Tibial artery (tissue), 4 donors: ENCODE data around the gene ADGRV1.

ENCODE experiments used
- DNase-seq, 2 donors: peaks; one replicate each; pipeline ENCODE4 v3.0.0-alpha.2; 2019
- H3K27ac ChIP-seq, 2 donors: fragments of 200-600 bp; sonication (generic) in 1 of 2; 1 replicate in 1 of 2; 2 replicates in 1 of 2; pipeline ENCODE4 v1.5.1; 2018 to 2019; ENCODE audit warnings: mild to moderate bottlenecking in 1 of 2
- H3K27me3 ChIP-seq, 2 donors: fragments of 200-600 bp; sonication (generic) in 1 of 2; one replicate each; pipeline versions ENCODE4 v1.5.1 to v1.6.0; 2016 to 2019
- H3K36me3 ChIP-seq, 3 donors: fragments of 200-600 bp; sonication (generic) in 2 of 3; one replicate each; pipeline ENCODE4 v1.5.1; 2016 to 2019; ENCODE audit warnings: mild to moderate bottlenecking in 2 of 3
- H3K4me1 ChIP-seq, 4 donors: fragments of 200-600 bp; sonication (generic) in 2 of 4; 1 replicate in 3 of 4; 2 replicates in 1 of 4; pipeline ENCODE4 v1.5.1; 2016 to 2019
- H3K4me3 ChIP-seq, 2 donors: fragments of 200-600 bp; sonication (generic) in 1 of 2; 1 replicate in 1 of 2; 2 replicates in 1 of 2; pipeline ENCODE4 v1.5.1; 2018 to 2019; ENCODE audit warnings: mild to moderate bottlenecking in 2 of 2
- H3K9me3 ChIP-seq, 3 donors: fragments of 200-600 bp; sonication (generic) in 1 of 3; one replicate each; pipeline ENCODE4 v1.5.1; 2016 to 2019
- intact Hi-C: fragments of 100-400 bp; cut with DNase I; formaldehyde crosslinking; loops from one replicate; pipeline ENCODE4 v1.15.0; 2023; ENCODE audit warnings: low total_unique reads
- TF ChIP-seq, protein P1 (sequence below), 2 experiments: fragments of 200-600 bp in 1 of 2; fragments of 450-650 bp in 1 of 2; IDR thresholded peaks; one replicate each; pipeline ENCODE4 v1.5.1; 2017 to 2019; ENCODE audit warnings: antibody characterized with exemption in 2 of 2, mild to moderate bottlenecking in 1 of 2, moderate library complexity in 1 of 2

ADGRV1 gene

DNA sequence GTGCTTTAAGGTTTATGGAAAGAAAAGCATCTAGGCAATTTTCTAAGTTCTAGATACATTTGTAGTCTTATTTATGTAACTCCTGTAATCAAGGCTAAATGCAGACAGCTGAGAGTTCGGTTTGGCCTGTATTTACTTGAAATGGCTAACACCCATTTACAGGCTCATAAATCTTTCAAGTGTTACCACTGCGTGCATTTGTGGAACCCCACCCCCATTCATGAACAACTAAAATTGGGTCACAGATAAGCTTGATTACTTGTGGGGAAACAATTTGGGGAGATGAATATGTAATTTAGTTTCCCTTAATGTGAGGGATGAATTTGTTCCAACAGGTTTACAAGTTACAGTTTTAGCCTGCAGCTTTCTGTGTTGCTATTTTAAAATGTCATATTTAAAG, 463.9 kb downstream of the ADGRV1 start:
- intact Hi-C loops, result no loop called here

GRCh38 chr5:91024206-91024605, 465.6 kb downstream of the ADGRV1 start:
- TF ChIP-seq, protein P1, sequence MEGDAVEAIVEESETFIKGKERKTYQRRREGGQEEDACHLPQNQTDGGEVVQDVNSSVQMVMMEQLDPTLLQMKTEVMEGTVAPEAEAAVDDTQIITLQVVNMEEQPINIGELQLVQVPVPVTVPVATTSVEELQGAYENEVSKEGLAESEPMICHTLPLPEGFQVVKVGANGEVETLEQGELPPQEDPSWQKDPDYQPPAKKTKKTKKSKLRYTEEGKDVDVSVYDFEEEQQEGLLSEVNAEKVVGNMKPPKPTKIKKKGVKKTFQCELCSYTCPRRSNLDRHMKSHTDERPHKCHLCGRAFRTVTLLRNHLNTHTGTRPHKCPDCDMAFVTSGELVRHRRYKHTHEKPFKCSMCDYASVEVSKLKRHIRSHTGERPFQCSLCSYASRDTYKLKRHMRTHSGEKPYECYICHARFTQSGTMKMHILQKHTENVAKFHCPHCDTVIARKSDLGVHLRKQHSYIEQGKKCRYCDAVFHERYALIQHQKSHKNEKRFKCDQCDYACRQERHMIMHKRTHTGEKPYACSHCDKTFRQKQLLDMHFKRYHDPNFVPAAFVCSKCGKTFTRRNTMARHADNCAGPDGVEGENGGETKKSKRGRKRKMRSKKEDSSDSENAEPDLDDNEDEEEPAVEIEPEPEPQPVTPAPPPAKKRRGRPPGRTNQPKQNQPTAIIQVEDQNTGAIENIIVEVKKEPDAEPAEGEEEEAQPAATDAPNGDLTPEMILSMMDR (IDR thresholded peaks at IDR 0.05), result no peak
- no peak overlapping the region for H3K4me3 ChIP-seq
- no peaks in the 10 kb centered on the region for H3K36me3 ChIP-seq
- H3K27me3 ChIP-seq, result no peaks in the 10 kb centered on the region
- no peaks in the 10 kb centered on the region for H3K9me3 ChIP-seq
- H3K27ac ChIP-seq, result no peak overlapping the region
- DNase-seq, result no peak
- H3K4me1 ChIP-seq, result no peaks in the 10 kb centered on the region
- intact Hi-C loops, result no loop called here

More for the DNA sequence above, 463.9 kb downstream of the ADGRV1 start:
- TF ChIP-seq, protein P1 (IDR thresholded peaks at IDR 0.05), result no peak
- DNase-seq, result no peak
- H3K9me3 ChIP-seq, result no peaks in the 10 kb centered on the region
- H3K27ac ChIP-seq, result no peak overlapping the region
- H3K4me1 ChIP-seq, result no peaks in the 10 kb centered on the region
- no peak overlapping the region for H3K4me3 ChIP-seq
- H3K27me3 ChIP-seq, result no peaks in the 10 kb centered on the region
- no peaks in the 10 kb centered on the region for H3K36me3 ChIP-seq

DNA sequence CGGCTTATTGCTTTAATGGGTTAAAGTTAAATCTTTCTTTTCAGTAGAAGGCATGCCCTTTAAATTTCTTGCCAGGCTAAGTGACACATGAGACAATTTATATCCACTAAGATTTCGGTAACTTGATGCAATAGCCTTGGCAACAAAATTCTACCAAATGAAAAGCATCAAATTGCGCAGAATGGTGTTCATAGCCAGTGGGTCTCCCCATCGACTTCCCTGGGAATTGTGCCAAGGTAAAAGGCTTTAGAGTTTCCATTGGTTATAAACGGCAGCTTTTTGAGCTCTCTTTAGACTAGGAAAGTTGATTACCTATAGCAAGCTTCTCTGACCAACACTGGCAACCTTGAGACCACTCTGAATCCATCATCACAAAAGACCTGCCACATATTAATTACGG, 466.1 kb downstream of the ADGRV1 start:
- TF ChIP-seq, protein P1 (IDR thresholded peaks at IDR 0.05), result no peak
- no peaks in the 10 kb centered on the region for H3K36me3 ChIP-seq
- no peak overlapping the region for H3K4me3 ChIP-seq
- DNase-seq, result no peak
- no peaks in the 10 kb centered on the region for H3K9me3 ChIP-seq
- H3K4me1 ChIP-seq, result no peaks in the 10 kb centered on the region
- intact Hi-C loops, result no loop called here
- H3K27ac ChIP-seq, result no peak overlapping the region
- no peaks in the 10 kb centered on the region for H3K27me3 ChIP-seq

- no peaks in the 10 kb centered on the region for H3K9me3 ChIP-seq
- no peaks in the 10 kb centered on the region for H3K36me3 ChIP-seq
- TF ChIP-seq, protein P1 (IDR thresholded peaks at IDR 0.05), result no peak
- intact Hi-C loops, result no loop called here
- DNase-seq, result no peak
- H3K4me3 ChIP-seq, result no peak overlapping the region
- H3K27me3 ChIP-seq, result no peaks in the 10 kb centered on the region
- H3K4me1 ChIP-seq, result no peaks in the 10 kb centered on the region
- no peak overlapping the region for H3K27ac ChIP-seq
Observed at GRCh38 chr5:91025449-91025848, 466.9 kb downstream of the ADGRV1 start.

- intact Hi-C loops, result no loop called here
- Histone ChIP-seq H3K9me3 (no peaks in the 10 kb centered on the region), H3K27ac (no peak overlapping the region), H3K4me3 (no peak overlapping the region), H3K27me3 (no peaks in the 10 kb centered on the region), H3K36me3 (no peaks in the 10 kb centered on the region), H3K4me1 (no peaks in the 10 kb centered on the region)
- TF ChIP-seq, protein P1 (IDR thresholded peaks at IDR 0.05), result no peak
- DNase-seq, result no peak
Observed at GRCh38 chr5:91025956-91026355, 467.4 kb downstream of the ADGRV1 start.

DNA sequence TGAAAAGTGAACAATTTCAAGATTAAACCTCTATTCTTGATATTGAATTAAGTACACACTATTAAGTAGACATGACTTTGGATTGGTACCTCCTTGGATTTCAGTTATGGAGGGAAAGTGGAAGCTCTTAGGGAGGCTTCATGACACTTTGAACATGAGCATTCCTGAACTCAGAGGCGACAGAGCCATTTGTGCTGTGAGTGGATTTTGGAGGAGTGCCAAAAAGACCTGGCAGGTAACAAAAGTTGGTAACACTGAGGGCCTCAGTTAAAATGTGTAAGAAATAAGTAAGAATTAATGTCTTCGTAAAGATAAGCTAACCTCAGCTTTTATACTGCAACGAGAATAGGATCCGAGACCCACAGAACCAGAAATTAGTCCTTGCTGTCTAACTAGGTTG, 467.9 kb downstream of the ADGRV1 start:
- H3K27ac ChIP-seq, result no peak overlapping the region
- H3K4me3 ChIP-seq, result no peak overlapping the region
- H3K9me3 ChIP-seq, result no peaks in the 10 kb centered on the region
- H3K36me3 ChIP-seq, result no peaks in the 10 kb centered on the region
- no peaks in the 10 kb centered on the region for H3K4me1 ChIP-seq
- TF ChIP-seq, protein P1 (IDR thresholded peaks at IDR 0.05), result no peak
- H3K27me3 ChIP-seq, result no peaks in the 10 kb centered on the region
- intact Hi-C loops, result no loop called here
- DNase-seq, result no peak
